ENCODE data around the gene MYBBP1A.
"Not testable (repeated sequence)": the region's sequence is repeated elsewhere in the genome, so short reads cannot be mapped to it uniquely, and the experiment has no call there.

DNA sequence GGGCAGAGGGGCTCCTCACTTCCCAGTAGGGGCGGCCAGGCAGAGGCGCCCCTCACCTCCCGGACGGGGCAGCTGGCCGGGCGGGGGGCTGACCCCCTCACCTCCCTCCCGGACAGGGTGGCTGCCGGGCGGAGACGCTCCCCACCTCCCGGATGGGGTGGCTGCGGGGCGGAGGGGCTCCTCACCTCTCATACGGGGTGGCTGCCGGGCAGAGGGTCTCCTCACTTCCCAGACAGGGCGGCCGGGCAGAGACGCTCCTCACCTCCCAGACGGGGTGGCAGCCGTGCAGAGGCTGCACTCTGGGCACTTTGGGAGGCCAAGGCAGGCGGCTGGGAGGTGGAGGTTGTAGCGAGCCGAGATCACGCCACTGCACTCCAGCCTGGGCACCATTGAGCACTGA is 23.2 kb upstream of the MYBBP1A start:
- TF ChIP-seq, protein P1, sequence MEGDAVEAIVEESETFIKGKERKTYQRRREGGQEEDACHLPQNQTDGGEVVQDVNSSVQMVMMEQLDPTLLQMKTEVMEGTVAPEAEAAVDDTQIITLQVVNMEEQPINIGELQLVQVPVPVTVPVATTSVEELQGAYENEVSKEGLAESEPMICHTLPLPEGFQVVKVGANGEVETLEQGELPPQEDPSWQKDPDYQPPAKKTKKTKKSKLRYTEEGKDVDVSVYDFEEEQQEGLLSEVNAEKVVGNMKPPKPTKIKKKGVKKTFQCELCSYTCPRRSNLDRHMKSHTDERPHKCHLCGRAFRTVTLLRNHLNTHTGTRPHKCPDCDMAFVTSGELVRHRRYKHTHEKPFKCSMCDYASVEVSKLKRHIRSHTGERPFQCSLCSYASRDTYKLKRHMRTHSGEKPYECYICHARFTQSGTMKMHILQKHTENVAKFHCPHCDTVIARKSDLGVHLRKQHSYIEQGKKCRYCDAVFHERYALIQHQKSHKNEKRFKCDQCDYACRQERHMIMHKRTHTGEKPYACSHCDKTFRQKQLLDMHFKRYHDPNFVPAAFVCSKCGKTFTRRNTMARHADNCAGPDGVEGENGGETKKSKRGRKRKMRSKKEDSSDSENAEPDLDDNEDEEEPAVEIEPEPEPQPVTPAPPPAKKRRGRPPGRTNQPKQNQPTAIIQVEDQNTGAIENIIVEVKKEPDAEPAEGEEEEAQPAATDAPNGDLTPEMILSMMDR (IDR thresholded peaks at IDR 0.05): not testable (repeated sequence)
- TF ChIP-seq ZFX (IDR thresholded peaks at IDR 0.05; ENCODE audit: borderline replicate concordance): not testable (repeated sequence)

Measured in 22Rv1 (cell line).